CD14-positive monocyte (primary cell): Measurements from ENCODE around the gene MTA1. TPM values are rescaled to one million over a fixed set of nuclear protein-coding genes. Genes with fewer than 3 reads are reported as not detected.

Experiments used
- DNase-seq, 3 donors: peaks; one replicate each; pipeline ENCODE4 v3.0.0-alpha.2; 2011 to 2022
- H2AFZ ChIP-seq: 2 replicates; pipeline ENCODE4 v1.6.0; 2012; ENCODE audit warnings: mild to moderate bottlenecking, low read depth, low read length, inconsistent platforms; ENCODE audit not compliant: insufficient read depth, poor library complexity, severe bottlenecking
- H3K27ac ChIP-seq, 2 donors: 1 replicate in 1 of 2; 2 replicates in 1 of 2; pipeline ENCODE4 v1.5.1; 2012 to 2013; ENCODE audit warnings: low read length in 2 of 2, control low read depth in 1 of 2, inconsistent platforms in 1 of 2, low read depth in 1 of 2, mild to moderate bottlenecking in 1 of 2
- H3K27me3 ChIP-seq, 2 donors: one replicate each; pipeline versions ENCODE4 v1.6.0 to v1.6.1; 2011 to 2013; ENCODE audit warnings: low read length in 2 of 2; ENCODE audit not compliant: control insufficient read depth in 2 of 2, insufficient read depth in 2 of 2
- H3K36me3 ChIP-seq, 2 donors: replicated peaks in 1 of 2; 1 replicate in 1 of 2; 2 replicates in 1 of 2; pipeline versions ENCODE4 v1.5.1 to v1.6.1; 2012 to 2013; ENCODE audit warnings: low read length in 2 of 2, control low read depth in 1 of 2, inconsistent platforms in 1 of 2, mild to moderate bottlenecking in 1 of 2; ENCODE audit not compliant: insufficient read depth in 2 of 2, control insufficient read depth in 1 of 2
- H3K4me1 ChIP-seq, 2 donors: 1 replicate in 1 of 2; 2 replicates in 1 of 2; pipeline versions ENCODE4 v1.5.1 to v1.6.1; 2012 to 2013; ENCODE audit warnings: low read length in 2 of 2, control low read depth in 1 of 2, inconsistent platforms in 1 of 2, mild to moderate bottlenecking in 1 of 2, moderate library complexity in 1 of 2; ENCODE audit not compliant: insufficient read depth in 2 of 2, control insufficient read depth in 1 of 2
- H3K4me2 ChIP-seq: replicated peaks from 2 replicates; pipeline ENCODE3; 2012; ENCODE audit warnings: low read length, moderate library complexity, mild to moderate bottlenecking; ENCODE audit not compliant: poor library complexity, severe bottlenecking; ENCODE audit errors: extremely low read depth
- H3K4me3 ChIP-seq, 3 experiments: fragments of 200-600 bp in 1 of 3; sonication (generic) in 1 of 3; replicated peaks in 1 of 3; 1 replicate in 2 of 3; 2 replicates in 1 of 3; pipeline ENCODE4 v1.5.1; 2011 to 2013; ENCODE audit warnings: low read length in 3 of 3, mild to moderate bottlenecking in 3 of 3, control low read depth in 2 of 3, low read depth in 2 of 3, inconsistent platforms in 1 of 3, moderate library complexity in 1 of 3
- H3K79me2 ChIP-seq: 2 replicates; pipeline ENCODE4 v1.6.0; 2012; ENCODE audit warnings: mild to moderate bottlenecking, control low read depth, inconsistent platforms, low read length, moderate library complexity; ENCODE audit not compliant: insufficient read depth
- H3K9ac ChIP-seq: 2 replicates; pipeline ENCODE4 v1.6.0; 2017; ENCODE audit warnings: low read length, mild to moderate bottlenecking; ENCODE audit not compliant: insufficient read depth, poor library complexity, severe bottlenecking
- H3K9me3 ChIP-seq, 2 donors: replicated peaks in 1 of 2; 1 replicate in 1 of 2; 2 replicates in 1 of 2; pipeline versions ENCODE4 v1.5.1 to v1.6.1; 2012 to 2013; ENCODE audit warnings: low read length in 2 of 2, control low read depth in 1 of 2; ENCODE audit not compliant: control insufficient read depth in 1 of 2, insufficient read depth in 1 of 2
- H4K20me1 ChIP-seq: 2 replicates; pipeline ENCODE4 v1.6.0; 2012; ENCODE audit warnings: mild to moderate bottlenecking, low read length, control low read depth, moderate library complexity; ENCODE audit not compliant: insufficient read depth
- H3K27ac Mint-ChIP-seq, 7 donors: one replicate each; pipeline ENCODE4 v1.8.0; 2020; ENCODE audit warnings: mild to moderate bottlenecking in 7 of 7, mixed read lengths in 7 of 7, moderate library complexity in 6 of 7, inconsistent platforms in 2 of 7
- H3K27me3 Mint-ChIP-seq, 3 donors: one replicate each; pipeline ENCODE4 v1.8.0; 2021 to 2022; ENCODE audit warnings: low read depth in 3 of 3, mild to moderate bottlenecking in 3 of 3, mixed read lengths in 3 of 3, moderate library complexity in 3 of 3, inconsistent platforms in 1 of 3
- H3K36me3 Mint-ChIP-seq, 2 donors: one replicate each; pipeline ENCODE4 v1.8.0; 2020; ENCODE audit warnings: mixed read lengths in 2 of 2, inconsistent platforms in 1 of 2, mild to moderate bottlenecking in 1 of 2
- H3K4me1 Mint-ChIP-seq: one replicate; pipeline ENCODE4 v1.8.0; 2020; ENCODE audit warnings: mild to moderate bottlenecking, mixed read lengths
- H3K4me3 Mint-ChIP-seq, 2 donors: one replicate each; pipeline ENCODE4 v1.8.0; 2020; ENCODE audit warnings: mild to moderate bottlenecking in 2 of 2, mixed read lengths in 2 of 2, moderate library complexity in 1 of 2
- H3K9me3 Mint-ChIP-seq, 7 donors: one replicate each; pipeline ENCODE4 v1.8.0; 2020 to 2022; ENCODE audit warnings: mixed read lengths in 7 of 7, mild to moderate bottlenecking in 6 of 7, moderate library complexity in 6 of 7, inconsistent platforms in 2 of 7
- CTCF ChIP-seq: fragments of 200-600 bp; IDR thresholded peaks from one replicate; pipeline ENCODE4 v1.8.0; 2022; ENCODE audit warnings: antibody characterized with exemption, mild to moderate bottlenecking
- WGBS: methylation state at CpG from one replicate; pipeline ENCODE4 v1.1.5; 2013; ENCODE audit warnings: missing lambda C conversion rate; ENCODE audit not compliant: insufficient coverage; 5-methylcytosine and 5-hydroxymethylcytosine counted together
- intact Hi-C, 2 donors: fragments of 100-400 bp; cut with micrococcal nuclease; formaldehyde crosslinking; loops; one replicate each; pipeline versions ENCODE4 v1.15.0 to v1.15.1; 2023
- polyA plus RNA-seq, 3 donors: library from polyadenylated mRNA; depleted of rRNA in 1 of 3; unstranded in 2 of 3; stranded (reverse) in 1 of 3; fragments of 300-500 nt in 2 of 3; fragments of >200 nt in 1 of 3; fragmentation: Illumina TruSeq in 2 of 3; gene quantifications; 1 replicate in 2 of 3; 2 replicates in 1 of 3; pipeline ENCODE4 v1.2.3, GENCODE V29; 2012 to 2021

Gene MTA1
- polyA plus RNA-seq, 3 donors: 0.91 to 102 (median 2.0) TPM

GRCh38 chr14:105380756-105381155 lies 38.9 kb upstream of the MTA1 start:
- no peak overlapping the region for H3K4me2 ChIP-seq
- H3K4me3 ChIP-seq: no peak overlapping the region
- no peak overlapping the region for H3K27ac ChIP-seq
- no peak overlapping the region for H3K9ac ChIP-seq
- H3K27me3 Mint-ChIP-seq: peaks cover 0 to 2% (median 0%) of the 10 kb centered on the region in 3 donors
- H3K4me1 ChIP-seq: peaks cover 9 to 17% of the 10 kb centered on the region in 2 donors
- peaks cover 28 to 29% of the 10 kb centered on the region in 2 donors for H3K36me3 ChIP-seq
- TF ChIP-seq CTCF: no peak
- no peaks in the 10 kb centered on the region for H4K20me1 ChIP-seq
- H3K4me3 Mint-ChIP-seq: no peak overlapping the region
- H3K9me3 ChIP-seq: peaks cover 0 to 5% of the 10 kb centered on the region in 2 donors
- no peak overlapping the region for H3K27ac Mint-ChIP-seq
- H3K4me1 Mint-ChIP-seq: peaks cover 9% of the 10 kb centered on the region
- intact Hi-C loops: no loop called here
- no peaks in the 10 kb centered on the region for H3K79me2 ChIP-seq
- peaks cover 0 to 5% (median 4%) of the 10 kb centered on the region in 7 donors for H3K9me3 Mint-ChIP-seq
- peaks cover 27 to 55% of the 10 kb centered on the region in 2 donors for H3K36me3 Mint-ChIP-seq
- no peak for DNase-seq
- H2AFZ ChIP-seq: no peak overlapping the region
- no peaks in the 10 kb centered on the region for H3K27me3 ChIP-seq
- 96% methylated on average over 19 of the region's 19 CpGs for WGBS

GRCh38 chr14:105381446-105382342 lies 37.9 kb upstream of the MTA1 start:
- Mint-ChIP-seq H3K4me3 (no peak overlapping the region), H3K27me3 (peaks cover 0 to 2% (median 0%) of the 10 kb centered on the region in 3 donors), H3K9me3 (no peaks in the 10 kb centered on the region), H3K36me3 (peaks cover 24 to 53% of the 10 kb centered on the region in 2 donors), H3K27ac (no peak overlapping the region), H3K4me1 (peaks cover 4% of the 10 kb centered on the region)
- Histone ChIP-seq H3K79me2 (no peaks in the 10 kb centered on the region), H3K27ac (no peak overlapping the region), H3K27me3 (no peaks in the 10 kb centered on the region), H3K9me3 (no peaks in the 10 kb centered on the region), H3K9ac (no peak overlapping the region), H4K20me1 (no peaks in the 10 kb centered on the region), H3K4me3 (no peak overlapping the region), H3K4me1 (peaks cover 5 to 17% of the 10 kb centered on the region in 2 donors), H3K36me3 (peaks cover 28 to 29% of the 10 kb centered on the region in 2 donors), H2AFZ (no peak overlapping the region), H3K4me2 (no peak overlapping the region)
- 91% methylated on average over 25 of the region's 27 CpGs for WGBS
- TF ChIP-seq CTCF: no peak
- DNase-seq: no peak
- intact Hi-C loops: no loop called here
